ENCODE data around the gene GAB3. TPM values are rescaled to one million over a fixed set of nuclear protein-coding genes. Genes with fewer than 3 reads are reported as not detected.

Gene GAB3
- total RNA-seq, 1 donor from 2014 or later = 0.90 TPM

DNA sequence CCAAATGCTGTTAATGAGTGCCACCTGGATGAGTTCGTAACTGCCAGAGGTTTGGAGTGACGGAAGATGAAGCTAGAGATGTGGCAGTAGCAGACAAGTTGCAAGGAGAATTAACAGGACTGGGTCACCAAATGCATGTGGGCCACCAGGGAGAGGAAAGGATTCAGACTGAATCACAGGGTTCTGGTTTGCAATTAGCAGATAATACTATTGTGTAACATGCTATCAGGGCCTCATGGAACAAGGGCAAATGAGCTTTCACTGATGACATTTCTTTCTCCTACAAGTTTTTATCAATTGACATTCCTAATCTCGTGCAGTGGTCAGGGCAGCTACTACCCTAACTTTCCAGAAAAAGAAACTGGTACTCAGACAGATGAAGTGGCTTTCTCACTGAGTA, 21.4 kb downstream of the GAB3 start:
- H3K9me3 Mint-ChIP-seq (ENCODE audit: unreplicated experiment) = no peaks in the 10 kb centered on the region
- H3K27me3 Mint-ChIP-seq (ENCODE audit: unreplicated experiment) = peaks cover 3% of the 10 kb centered on the region
- H3K4me3 Mint-ChIP-seq (ENCODE audit: unreplicated experiment) = no peak overlapping the region
- H3K27ac Mint-ChIP-seq (ENCODE audit: unreplicated experiment) = no peak overlapping the region
- TF ChIP-seq, protein P1, sequence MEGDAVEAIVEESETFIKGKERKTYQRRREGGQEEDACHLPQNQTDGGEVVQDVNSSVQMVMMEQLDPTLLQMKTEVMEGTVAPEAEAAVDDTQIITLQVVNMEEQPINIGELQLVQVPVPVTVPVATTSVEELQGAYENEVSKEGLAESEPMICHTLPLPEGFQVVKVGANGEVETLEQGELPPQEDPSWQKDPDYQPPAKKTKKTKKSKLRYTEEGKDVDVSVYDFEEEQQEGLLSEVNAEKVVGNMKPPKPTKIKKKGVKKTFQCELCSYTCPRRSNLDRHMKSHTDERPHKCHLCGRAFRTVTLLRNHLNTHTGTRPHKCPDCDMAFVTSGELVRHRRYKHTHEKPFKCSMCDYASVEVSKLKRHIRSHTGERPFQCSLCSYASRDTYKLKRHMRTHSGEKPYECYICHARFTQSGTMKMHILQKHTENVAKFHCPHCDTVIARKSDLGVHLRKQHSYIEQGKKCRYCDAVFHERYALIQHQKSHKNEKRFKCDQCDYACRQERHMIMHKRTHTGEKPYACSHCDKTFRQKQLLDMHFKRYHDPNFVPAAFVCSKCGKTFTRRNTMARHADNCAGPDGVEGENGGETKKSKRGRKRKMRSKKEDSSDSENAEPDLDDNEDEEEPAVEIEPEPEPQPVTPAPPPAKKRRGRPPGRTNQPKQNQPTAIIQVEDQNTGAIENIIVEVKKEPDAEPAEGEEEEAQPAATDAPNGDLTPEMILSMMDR (IDR thresholded peaks at IDR 0.05; ENCODE audit: unreplicated experiment) = no peak
- no peak for DNase-seq (ENCODE audit: low spot score)
- peaks cover 20% of the 10 kb centered on the region for H3K4me1 Mint-ChIP-seq (ENCODE audit: unreplicated experiment)
- H3K36me3 Mint-ChIP-seq (ENCODE audit: low read depth, unreplicated experiment) = no peaks in the 10 kb centered on the region

GRCh38 chrX:154728431-154729190, 22.3 kb downstream of the GAB3 start:
- Mint-ChIP-seq H3K9me3 (ENCODE audit: unreplicated experiment) (no peaks in the 10 kb centered on the region), H3K4me1 (ENCODE audit: unreplicated experiment) (peaks cover 13% of the 10 kb centered on the region), H3K27ac (ENCODE audit: unreplicated experiment) (peak overlapping the region; percentile 48), H3K36me3 (ENCODE audit: low read depth, unreplicated experiment) (no peaks in the 10 kb centered on the region), H3K27me3 (ENCODE audit: unreplicated experiment) (peaks cover 3% of the 10 kb centered on the region), H3K4me3 (ENCODE audit: unreplicated experiment) (no peak overlapping the region)
- no peak for DNase-seq (ENCODE audit: low spot score)
- TF ChIP-seq, protein P1 (IDR thresholded peaks at IDR 0.05; ENCODE audit: unreplicated experiment) = no peak

GRCh38 chrX:154727871-154728270, 23.0 kb downstream of the GAB3 start:
- Mint-ChIP-seq H3K27ac (ENCODE audit: unreplicated experiment) (peak overlapping the region; percentile 64), H3K4me1 (ENCODE audit: unreplicated experiment) (peaks cover 13% of the 10 kb centered on the region), H3K9me3 (ENCODE audit: unreplicated experiment) (no peaks in the 10 kb centered on the region), H3K27me3 (ENCODE audit: unreplicated experiment) (peaks cover 2% of the 10 kb centered on the region), H3K4me3 (ENCODE audit: unreplicated experiment) (no peak overlapping the region), H3K36me3 (ENCODE audit: low read depth, unreplicated experiment) (no peaks in the 10 kb centered on the region)
- no peak for DNase-seq (ENCODE audit: low spot score)
- TF ChIP-seq, protein P1 (IDR thresholded peaks at IDR 0.05; ENCODE audit: unreplicated experiment) = no peak

DNA sequence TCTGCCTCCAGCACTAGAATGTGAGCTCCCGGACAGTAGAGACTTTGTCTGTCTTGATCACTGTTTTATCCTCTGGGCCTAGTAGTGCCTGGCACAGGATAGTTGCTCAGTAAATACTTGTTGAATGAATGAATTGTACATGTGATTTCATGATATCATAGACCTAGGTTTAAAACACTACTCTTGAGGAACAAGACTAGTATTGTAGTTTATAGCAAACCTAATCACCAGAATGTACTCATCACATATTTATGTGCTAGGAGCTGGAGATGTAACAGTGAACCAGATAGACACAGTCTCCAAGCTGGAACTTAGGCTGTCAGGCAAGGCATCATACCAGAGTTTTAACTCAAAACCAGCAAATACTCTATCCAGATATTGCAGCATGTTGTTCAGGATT, 23.5 kb downstream of the GAB3 start:
- Mint-ChIP-seq H3K27me3 (ENCODE audit: unreplicated experiment) (peaks cover 2% of the 10 kb centered on the region), H3K9me3 (ENCODE audit: unreplicated experiment) (no peaks in the 10 kb centered on the region), H3K4me3 (ENCODE audit: unreplicated experiment) (no peak overlapping the region), H3K36me3 (ENCODE audit: low read depth, unreplicated experiment) (no peaks in the 10 kb centered on the region), H3K27ac (ENCODE audit: unreplicated experiment) (peak overlapping the region; percentile 64), H3K4me1 (ENCODE audit: unreplicated experiment) (peaks cover 13% of the 10 kb centered on the region)
- TF ChIP-seq, protein P1 (IDR thresholded peaks at IDR 0.05; ENCODE audit: unreplicated experiment) = no peak
- DNase-seq (ENCODE audit: low spot score) = no peak

DNA sequence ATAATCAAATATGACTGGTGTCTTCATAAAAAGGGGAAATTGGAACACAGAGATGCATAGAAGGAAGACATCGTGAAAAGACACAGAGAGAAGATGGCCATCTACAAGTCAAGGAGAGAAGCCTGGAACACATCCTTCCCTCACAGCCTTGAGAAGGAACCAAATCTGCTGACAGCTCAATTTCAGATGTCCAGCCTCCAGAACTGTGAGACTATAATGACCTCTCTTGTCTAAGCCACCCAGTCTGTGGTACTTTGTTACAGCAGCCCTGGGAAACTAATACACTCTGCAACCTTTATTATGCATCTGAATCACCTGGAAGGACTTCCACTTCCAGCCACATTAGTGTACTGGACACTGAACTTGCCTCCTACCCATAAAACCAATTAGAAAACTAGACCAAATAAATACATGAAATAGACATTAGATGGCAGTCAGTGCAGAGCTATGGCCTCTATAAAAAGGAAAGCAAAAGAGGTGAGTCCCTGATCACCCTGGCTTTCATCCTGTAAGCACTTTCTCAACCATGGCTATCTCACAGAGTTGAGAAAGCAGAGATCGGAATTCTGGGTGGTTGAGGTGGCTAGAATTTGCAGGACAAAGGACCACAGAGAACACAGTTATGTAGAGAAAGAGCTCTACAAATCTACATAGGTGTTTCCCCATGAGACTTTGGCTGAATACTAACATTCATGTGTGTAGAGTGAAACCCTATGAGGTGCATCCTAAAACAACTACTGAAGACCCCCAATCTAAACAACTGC, 25.7 kb downstream of the GAB3 start:
- TF ChIP-seq, protein P1 (IDR thresholded peaks at IDR 0.05; ENCODE audit: unreplicated experiment) = no peak
- DNase-seq (ENCODE audit: low spot score) = no peak
- Mint-ChIP-seq H3K4me3 (ENCODE audit: unreplicated experiment) (no peak overlapping the region), H3K36me3 (ENCODE audit: low read depth, unreplicated experiment) (no peaks in the 10 kb centered on the region), H3K9me3 (ENCODE audit: unreplicated experiment) (no peaks in the 10 kb centered on the region), H3K4me1 (ENCODE audit: unreplicated experiment) (peaks cover 2% of the 10 kb centered on the region), H3K27me3 (ENCODE audit: unreplicated experiment) (no peaks in the 10 kb centered on the region), H3K27ac (ENCODE audit: unreplicated experiment) (no peak overlapping the region)

All from endothelial cell (in vitro differentiated cells).